Gastroesophageal sphincter (tissue), 3 donors: ENCODE results near the gene LSAMP.

Experiments used
- EP300 ChIP-seq: sonication (generic); formaldehyde crosslinking; IDR thresholded peaks from one replicate; pipeline ENCODE4 v1.6.1; 2017; ENCODE audit warnings: antibody characterized with exemption, mild to moderate bottlenecking
- POLR2A ChIP-seq, 2 donors: fragments of 450-650 bp; IDR thresholded peaks; one replicate each; pipeline ENCODE4 v1.6.1; 2017; ENCODE audit warnings: antibody characterized with exemption in 2 of 2, mild to moderate bottlenecking in 2 of 2, moderate library complexity in 1 of 2
- POLR2AphosphoS5 ChIP-seq: sonication (generic); formaldehyde crosslinking; IDR thresholded peaks from one replicate; pipeline ENCODE4 v1.6.1; 2017; ENCODE audit warnings: antibody characterized with exemption
- TF ChIP-seq, protein P1 (sequence below), 4 experiments: fragments of 200-600 bp in 2 of 4; fragments of 450-650 bp in 2 of 4; sonication (generic) in 1 of 4; IDR thresholded peaks; one replicate each; pipeline ENCODE4 v1.5.1; 2017 to 2019; ENCODE audit warnings: antibody characterized with exemption in 4 of 4, mild to moderate bottlenecking in 2 of 4, moderate library complexity in 2 of 4

DNA sequence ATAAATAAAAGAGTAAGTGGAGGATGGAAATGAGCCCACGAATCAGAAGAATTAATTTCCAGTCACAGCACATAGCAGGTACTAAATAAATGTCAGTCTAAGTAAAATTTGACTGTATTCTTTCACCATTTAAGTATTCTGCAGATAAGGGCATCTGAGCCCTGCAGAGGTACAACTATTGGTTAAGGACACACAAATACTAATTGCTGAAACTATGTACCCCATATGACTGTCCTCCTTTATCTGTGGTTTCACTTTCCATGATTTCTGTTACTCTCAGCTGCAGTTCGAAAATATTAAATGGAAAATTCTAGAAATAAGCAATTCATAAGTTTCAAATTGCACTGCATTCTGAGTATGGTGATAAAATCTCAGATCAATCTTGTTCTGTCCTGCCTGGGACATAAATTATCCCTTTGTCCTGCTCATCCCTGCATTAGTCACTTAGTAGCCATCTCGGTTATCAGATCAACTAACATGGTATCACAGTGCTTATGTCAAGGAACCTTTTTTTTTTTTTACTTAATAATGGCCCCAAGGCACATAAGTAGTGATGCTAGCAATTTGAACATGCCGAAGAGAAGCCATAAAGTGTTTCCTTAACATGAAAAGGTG, 95.1 kb downstream of the LSAMP start:
- TF ChIP-seq, protein P1, sequence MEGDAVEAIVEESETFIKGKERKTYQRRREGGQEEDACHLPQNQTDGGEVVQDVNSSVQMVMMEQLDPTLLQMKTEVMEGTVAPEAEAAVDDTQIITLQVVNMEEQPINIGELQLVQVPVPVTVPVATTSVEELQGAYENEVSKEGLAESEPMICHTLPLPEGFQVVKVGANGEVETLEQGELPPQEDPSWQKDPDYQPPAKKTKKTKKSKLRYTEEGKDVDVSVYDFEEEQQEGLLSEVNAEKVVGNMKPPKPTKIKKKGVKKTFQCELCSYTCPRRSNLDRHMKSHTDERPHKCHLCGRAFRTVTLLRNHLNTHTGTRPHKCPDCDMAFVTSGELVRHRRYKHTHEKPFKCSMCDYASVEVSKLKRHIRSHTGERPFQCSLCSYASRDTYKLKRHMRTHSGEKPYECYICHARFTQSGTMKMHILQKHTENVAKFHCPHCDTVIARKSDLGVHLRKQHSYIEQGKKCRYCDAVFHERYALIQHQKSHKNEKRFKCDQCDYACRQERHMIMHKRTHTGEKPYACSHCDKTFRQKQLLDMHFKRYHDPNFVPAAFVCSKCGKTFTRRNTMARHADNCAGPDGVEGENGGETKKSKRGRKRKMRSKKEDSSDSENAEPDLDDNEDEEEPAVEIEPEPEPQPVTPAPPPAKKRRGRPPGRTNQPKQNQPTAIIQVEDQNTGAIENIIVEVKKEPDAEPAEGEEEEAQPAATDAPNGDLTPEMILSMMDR (IDR thresholded peaks at IDR 0.05) = no peak
- no peak for TF ChIP-seq POLR2A (IDR thresholded peaks at IDR 0.05)
- TF ChIP-seq POLR2AphosphoS5 = no peak
- no peak for TF ChIP-seq EP300
